Measurements from ENCODE around the gene IKBKE.

- no peak for TF ChIP-seq CTCF (conservative IDR thresholded peaks at IDR 0.05; ENCODE audit: low read length)
- no peak for TF ChIP-seq EZH2phosphoT487 (IDR thresholded peaks at IDR 0.05; ENCODE audit: borderline replicate concordance)
Observed at GRCh38 chr1:206538901-206539640, 68.8 kb downstream of the IKBKE start.
